Panc1 (cell line): Measurements from ENCODE around the gene FANCC. TPM values are rescaled to one million over a fixed set of nuclear protein-coding genes. Genes with fewer than 3 reads are reported as not detected.
A peak's percentile ranks its signal among the peaks of the same experiment; 100 is the strongest.

ENCODE experiments used
- ATAC-seq: fragments of 200-7000 bp; cut with Tn5 transposase; 2 replicates; pipeline ENCODE4 v1.9.1; 2020; ENCODE audit warnings: mild to moderate bottlenecking, moderate library complexity
- BruUV-seq: library from RNA; stranded (reverse); fragments of 400-500 nt; replicated peaks from 2 replicates; lab custom pipeline; 2021; lab: Mats Ljungman, UMichigan
- CTCF ChIA-PET: fragments of 300-600 bp; sonication (Branson Sonifier 250); formaldehyde crosslinking; loops from one replicate; lab custom pipeline; 2022; ENCODE audit warnings: antibody characterized with exemption; lab: Charles Lee
- POLR2A ChIA-PET: fragments of 300-600 bp; sonication (Branson Sonifier 250); formaldehyde crosslinking; loops from one replicate; lab custom pipeline; 2022; ENCODE audit warnings: antibody characterized with exemption; lab: Charles Lee
- DNase-seq: peaks from one replicate; pipeline ENCODE4 v3.0.0-alpha.2; 2010; ENCODE audit warnings: low read depth, low spot score
- H3K27ac ChIP-seq: 2 replicates; pipeline ENCODE4 v1.5.1; 2011; ENCODE audit warnings: mild to moderate bottlenecking, low read length, inconsistent platforms
- H3K27me3 ChIP-seq: fragments of 200-500 bp; sonication (Bioruptor generic); 2 replicates; pipeline ENCODE4 v1.6.0; 2014; ENCODE audit warnings: low read length, inconsistent platforms; ENCODE audit not compliant: control insufficient read depth, insufficient read depth
- H3K36me3 ChIP-seq: fragments of 200-500 bp; sonication (Bioruptor generic); 2 replicates; pipeline ENCODE4 v1.5.1; 2014; ENCODE audit warnings: inconsistent platforms, mild to moderate bottlenecking, low read length, moderate library complexity; ENCODE audit not compliant: control insufficient read depth, insufficient read depth
- H3K4me1 ChIP-seq: 2 replicates; pipeline ENCODE4 v1.5.1; 2011; ENCODE audit warnings: inconsistent platforms, mild to moderate bottlenecking, low read length, moderate library complexity; ENCODE audit not compliant: control insufficient read depth, insufficient read depth
- H3K4me3 ChIP-seq, 2 experiments: 2 replicates each; pipeline ENCODE4 v1.5.1; 2011 to 2012; ENCODE audit warnings: low read depth in 2 of 2, low read length in 2 of 2, mild to moderate bottlenecking in 2 of 2, inconsistent platforms in 1 of 2, moderate library complexity in 1 of 2
- H3K9me3 ChIP-seq: fragments of 200-500 bp; sonication (Bioruptor generic); 2 replicates; pipeline ENCODE4 v1.5.1; 2014; ENCODE audit warnings: low read depth, mild to moderate bottlenecking, inconsistent platforms, low read length, moderate library complexity; ENCODE audit not compliant: control insufficient read depth, insufficient read depth
- POLR2AphosphoS5 ChIP-seq: IDR thresholded peaks from 2 replicates; pipeline ENCODE4 v1.6.1; 2012; ENCODE audit warnings: mild to moderate bottlenecking, low read depth, low read length, moderate library complexity
- SIN3A ChIP-seq: IDR thresholded peaks from 2 replicates; pipeline ENCODE4 v1.6.1; 2012; ENCODE audit warnings: low read depth, mild to moderate bottlenecking, low read length, moderate library complexity, borderline replicate concordance; ENCODE audit not compliant: insufficient read depth
- TCF7L2 ChIP-seq: IDR thresholded peaks from 2 replicates; pipeline ENCODE4 v1.6.1; 2011; ENCODE audit warnings: mild to moderate bottlenecking, low read depth, low read length, inconsistent platforms
- in situ Hi-C: cut with HindIII; loops from 2 replicates; pipeline ENCODE4 v1.10.0; 2016; ENCODE audit warnings: low sequenced_read_pairs, low pct_unique_long_range_greater_than_20kb
- intact Hi-C: fragments of 100-400 bp; cut with micrococcal nuclease; formaldehyde crosslinking; loops from one replicate; pipeline ENCODE4 v1.10.0; 2022; ENCODE audit not compliant: unreplicated experiment
- total RNA-seq: library from RNA; stranded (reverse); gene quantifications from one replicate; pipeline ENCODE4 v1.2.1, GENCODE V29; 2021; ENCODE audit not compliant: unreplicated experiment
- TF ChIP-seq, protein P1 (sequence below): fragments of 450-650 bp; IDR thresholded peaks from 2 replicates; pipeline ENCODE4 v1.5.1; 2017; ENCODE audit warnings: mild to moderate bottlenecking
- TF ChIP-seq, protein P2 (sequence below), 2 experiments: IDR thresholded peaks; 2 replicates each; pipeline ENCODE4 v1.6.1; 2011 to 2012; ENCODE audit warnings: low read depth in 2 of 2, control low read depth in 1 of 2, low read length in 1 of 2, mild to moderate bottlenecking in 1 of 2, moderate library complexity in 1 of 2; ENCODE audit not compliant: insufficient read depth in 1 of 2

The FANCC gene
- total RNA-seq, 1 experiment from 2014 or later: 17.8 TPM

DNA sequence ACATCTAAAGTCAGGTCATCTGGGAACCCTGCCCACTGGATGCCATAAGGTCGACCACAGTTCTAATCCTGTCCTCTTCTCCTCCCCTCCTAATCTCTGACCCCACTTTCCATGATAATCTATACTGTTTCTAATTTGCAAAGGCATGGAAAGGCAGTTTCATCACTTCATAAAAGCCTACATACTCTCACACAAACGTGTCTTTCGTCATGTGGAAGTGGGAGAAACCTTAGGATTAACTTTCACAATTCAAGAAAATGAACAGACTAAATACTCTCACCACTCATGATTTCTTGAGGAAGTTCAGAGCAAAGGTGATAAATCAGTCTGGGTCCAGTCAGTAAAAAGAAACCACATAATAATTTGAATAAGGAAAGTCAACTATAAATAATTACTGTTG, 5.5 kb downstream of the FANCC start:
- intact Hi-C loops: no loop called here
- ATAC-seq: no peak
- in situ Hi-C loops: no loop called here
- CTCF ChIA-PET: no interaction called here
- Histone ChIP-seq H3K27ac (peak overlapping the region; percentile 44; the same call in 1 of the 2 replicates), H3K4me1 (peaks cover 21% of the 10 kb centered on the region; the same call in 1 of the 2 replicates), H3K4me3 (no peak overlapping the region), H3K36me3 (no peaks in the 10 kb centered on the region), H3K27me3 (no peaks in the 10 kb centered on the region), H3K9me3 (no peaks in the 10 kb centered on the region)
- TF ChIP-seq POLR2AphosphoS5 (no peak), TCF7L2 (no peak), SIN3A (no peak)
- TF ChIP-seq, protein P1, sequence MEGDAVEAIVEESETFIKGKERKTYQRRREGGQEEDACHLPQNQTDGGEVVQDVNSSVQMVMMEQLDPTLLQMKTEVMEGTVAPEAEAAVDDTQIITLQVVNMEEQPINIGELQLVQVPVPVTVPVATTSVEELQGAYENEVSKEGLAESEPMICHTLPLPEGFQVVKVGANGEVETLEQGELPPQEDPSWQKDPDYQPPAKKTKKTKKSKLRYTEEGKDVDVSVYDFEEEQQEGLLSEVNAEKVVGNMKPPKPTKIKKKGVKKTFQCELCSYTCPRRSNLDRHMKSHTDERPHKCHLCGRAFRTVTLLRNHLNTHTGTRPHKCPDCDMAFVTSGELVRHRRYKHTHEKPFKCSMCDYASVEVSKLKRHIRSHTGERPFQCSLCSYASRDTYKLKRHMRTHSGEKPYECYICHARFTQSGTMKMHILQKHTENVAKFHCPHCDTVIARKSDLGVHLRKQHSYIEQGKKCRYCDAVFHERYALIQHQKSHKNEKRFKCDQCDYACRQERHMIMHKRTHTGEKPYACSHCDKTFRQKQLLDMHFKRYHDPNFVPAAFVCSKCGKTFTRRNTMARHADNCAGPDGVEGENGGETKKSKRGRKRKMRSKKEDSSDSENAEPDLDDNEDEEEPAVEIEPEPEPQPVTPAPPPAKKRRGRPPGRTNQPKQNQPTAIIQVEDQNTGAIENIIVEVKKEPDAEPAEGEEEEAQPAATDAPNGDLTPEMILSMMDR: no peak
- TF ChIP-seq, protein P2, sequence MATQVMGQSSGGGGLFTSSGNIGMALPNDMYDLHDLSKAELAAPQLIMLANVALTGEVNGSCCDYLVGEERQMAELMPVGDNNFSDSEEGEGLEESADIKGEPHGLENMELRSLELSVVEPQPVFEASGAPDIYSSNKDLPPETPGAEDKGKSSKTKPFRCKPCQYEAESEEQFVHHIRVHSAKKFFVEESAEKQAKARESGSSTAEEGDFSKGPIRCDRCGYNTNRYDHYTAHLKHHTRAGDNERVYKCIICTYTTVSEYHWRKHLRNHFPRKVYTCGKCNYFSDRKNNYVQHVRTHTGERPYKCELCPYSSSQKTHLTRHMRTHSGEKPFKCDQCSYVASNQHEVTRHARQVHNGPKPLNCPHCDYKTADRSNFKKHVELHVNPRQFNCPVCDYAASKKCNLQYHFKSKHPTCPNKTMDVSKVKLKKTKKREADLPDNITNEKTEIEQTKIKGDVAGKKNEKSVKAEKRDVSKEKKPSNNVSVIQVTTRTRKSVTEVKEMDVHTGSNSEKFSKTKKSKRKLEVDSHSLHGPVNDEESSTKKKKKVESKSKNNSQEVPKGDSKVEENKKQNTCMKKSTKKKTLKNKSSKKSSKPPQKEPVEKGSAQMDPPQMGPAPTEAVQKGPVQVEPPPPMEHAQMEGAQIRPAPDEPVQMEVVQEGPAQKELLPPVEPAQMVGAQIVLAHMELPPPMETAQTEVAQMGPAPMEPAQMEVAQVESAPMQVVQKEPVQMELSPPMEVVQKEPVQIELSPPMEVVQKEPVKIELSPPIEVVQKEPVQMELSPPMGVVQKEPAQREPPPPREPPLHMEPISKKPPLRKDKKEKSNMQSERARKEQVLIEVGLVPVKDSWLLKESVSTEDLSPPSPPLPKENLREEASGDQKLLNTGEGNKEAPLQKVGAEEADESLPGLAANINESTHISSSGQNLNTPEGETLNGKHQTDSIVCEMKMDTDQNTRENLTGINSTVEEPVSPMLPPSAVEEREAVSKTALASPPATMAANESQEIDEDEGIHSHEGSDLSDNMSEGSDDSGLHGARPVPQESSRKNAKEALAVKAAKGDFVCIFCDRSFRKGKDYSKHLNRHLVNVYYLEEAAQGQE (IDR thresholded peaks at IDR 0.05; ENCODE audit: insufficient read depth in 1 of 2, low read depth in 2 of 2, low read length in 1 of 2): no peak
- DNase-seq: no peak
- POLR2A ChIA-PET: no interaction called here
- no TSS peak for BruUV-seq

DNA sequence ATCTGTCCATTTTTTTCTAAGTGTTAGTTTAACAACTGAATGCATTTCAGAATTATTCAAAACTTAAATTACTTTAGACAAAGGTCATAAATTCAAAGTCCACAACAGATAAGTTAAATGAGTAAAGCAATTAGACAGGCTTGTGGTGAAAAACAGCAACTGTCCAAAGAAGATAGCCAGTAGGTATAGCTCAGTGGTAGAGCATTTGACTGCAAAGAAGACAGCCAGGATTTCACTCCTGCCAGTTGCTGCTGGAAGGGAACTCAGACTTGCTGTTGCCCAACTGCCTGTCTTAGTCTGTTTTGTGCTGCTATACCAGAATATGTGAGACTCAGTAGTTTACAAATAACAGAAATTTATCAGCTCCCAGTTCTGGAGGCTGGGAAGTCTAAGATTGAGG, 10.0 kb downstream of the FANCC start:
- no peak for TF ChIP-seq POLR2AphosphoS5
- TF ChIP-seq, protein P2 (IDR thresholded peaks at IDR 0.05; ENCODE audit: insufficient read depth in 1 of 2, low read depth in 2 of 2, low read length in 1 of 2): no peak
- TF ChIP-seq, protein P1: no peak
- no peak for TF ChIP-seq SIN3A
- TF ChIP-seq TCF7L2: no peak
- intact Hi-C loops: no loop called here
- CTCF ChIA-PET: no interaction called here
- no TSS peak for BruUV-seq
- POLR2A ChIA-PET: no interaction called here
- ATAC-seq: no peak
- DNase-seq: no peak
- Histone ChIP-seq H3K4me1 (peaks cover 24% of the 10 kb centered on the region), H3K27ac (no peak overlapping the region), H3K9me3 (no peaks in the 10 kb centered on the region), H3K27me3 (no peaks in the 10 kb centered on the region), H3K36me3 (no peaks in the 10 kb centered on the region), H3K4me3 (no peak overlapping the region)
- in situ Hi-C loops: no loop called here
